AG09319 (cell line): ENCODE results near the gene SSB.

ENCODE experiments used
- DNase-seq: peaks from one replicate; pipeline ENCODE4 v3.0.0-alpha.2; 2010; ENCODE audit warnings: low read depth; ENCODE audit errors: extremely low read depth
- CTCF ChIP-seq: IDR thresholded peaks from 2 replicates; pipeline ENCODE4 v1.5.1; 2011; ENCODE audit warnings: low read depth, mild to moderate bottlenecking, inconsistent platforms, low read length, moderate library complexity

Gene SSB

DNA sequence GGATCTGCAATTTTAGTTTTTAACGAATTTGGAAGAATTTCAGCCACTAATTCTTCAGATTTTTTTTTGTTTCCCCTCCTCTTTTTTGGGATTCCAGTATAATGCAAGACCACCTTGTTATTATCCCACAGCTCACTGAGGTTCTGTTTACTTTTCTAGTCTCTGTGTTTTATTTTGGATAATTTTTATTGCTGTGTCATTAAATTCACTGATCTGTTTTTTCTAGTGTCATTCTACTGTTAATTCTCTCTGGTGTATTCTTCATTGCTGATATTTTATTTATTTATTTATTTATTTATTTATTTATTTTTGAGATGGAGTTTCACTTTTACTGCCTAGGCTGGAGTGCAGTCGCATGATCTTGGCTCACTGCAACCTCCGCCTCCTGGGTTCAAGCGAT, 60.8 kb downstream of the SSB start:
- TF ChIP-seq CTCF: no peak
- no peak for DNase-seq

GRCh38 chr2:169860149-169860548, 61.5 kb downstream of the SSB start:
- DNase-seq: no peak
- no peak for TF ChIP-seq CTCF
